HEK293 (cell line): ENCODE results near the gene AIRE.

Experiments
- HOXC10 ChIP-seq: sonication (generic); formaldehyde crosslinking; IDR thresholded peaks from 2 replicates; pipeline ENCODE4 v1.8.1; 2023; ENCODE audit warnings: mild to moderate bottlenecking, missing genetic modification reagents
- ZNF10 ChIP-seq: fragments of 450-650 bp; formaldehyde crosslinking; IDR thresholded peaks from 2 replicates; pipeline ENCODE4 v1.5.1; 2017; ENCODE audit warnings: missing biosample characterization, missing genetic modification characterization
- ZNF121 ChIP-seq: fragments of 450-650 bp; formaldehyde crosslinking; IDR thresholded peaks from 2 replicates; pipeline ENCODE4 v1.5.1; 2016; ENCODE audit warnings: missing biosample characterization, missing genetic modification characterization
- ZNF155 ChIP-seq: fragments of 450-650 bp; formaldehyde crosslinking; IDR thresholded peaks from 2 replicates; pipeline ENCODE4 v1.5.1; 2016; ENCODE audit warnings: missing biosample characterization, missing genetic modification characterization
- ZNF548 ChIP-seq: fragments of 450-650 bp; formaldehyde crosslinking; IDR thresholded peaks from 2 replicates; pipeline ENCODE4 v1.5.1; 2016; ENCODE audit warnings: missing biosample characterization, missing genetic modification characterization
- ZNF747 ChIP-seq: fragments of 450-650 bp; formaldehyde crosslinking; IDR thresholded peaks from 2 replicates; pipeline ENCODE4 v1.5.1; 2016; ENCODE audit warnings: missing biosample characterization, missing genetic modification characterization
- ZNF776 ChIP-seq: fragments of 450-650 bp; formaldehyde crosslinking; IDR thresholded peaks from 2 replicates; pipeline ENCODE4 v1.5.0; 2017; ENCODE audit warnings: missing biosample characterization, missing genetic modification characterization, borderline replicate concordance
- TF ChIP-seq, protein P1 (sequence below): fragments of 450-650 bp; formaldehyde crosslinking; IDR thresholded peaks from 2 replicates; pipeline ENCODE4 v1.5.1; 2016; ENCODE audit warnings: missing biosample characterization, missing genetic modification characterization
- TF ChIP-seq, protein P2 (sequence below): fragments of 450-650 bp; formaldehyde crosslinking; IDR thresholded peaks from 2 replicates; pipeline ENCODE4 v1.5.1; 2016; ENCODE audit warnings: missing biosample characterization, missing genetic modification characterization

DNA sequence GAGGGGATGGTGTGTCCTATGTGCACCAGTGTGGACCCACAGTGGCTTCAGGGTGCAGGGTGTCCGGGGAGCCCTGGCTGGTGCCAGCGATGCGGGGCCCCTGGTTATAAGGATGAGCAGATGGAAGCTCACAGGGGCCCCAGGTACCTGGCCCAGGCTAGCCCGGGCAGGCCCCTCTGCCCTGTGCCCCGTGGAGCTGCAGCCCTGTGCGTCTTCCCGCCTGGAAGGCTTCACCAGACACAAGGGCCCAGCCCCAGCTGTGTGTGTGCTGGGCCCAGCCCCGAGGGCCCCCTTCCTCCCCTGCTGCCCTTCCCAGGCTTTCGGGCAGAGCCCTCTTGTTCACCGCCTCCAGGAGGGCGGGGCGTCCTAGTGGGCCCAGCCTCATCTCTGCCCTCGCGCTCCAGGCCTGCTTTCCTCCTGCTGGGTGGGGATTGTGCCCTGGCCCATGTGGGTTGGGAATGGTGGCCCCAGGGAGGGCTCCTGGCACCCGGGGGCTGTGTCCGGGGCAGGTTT, 30.1 kb downstream of the AIRE start:
- TF ChIP-seq, protein P1, sequence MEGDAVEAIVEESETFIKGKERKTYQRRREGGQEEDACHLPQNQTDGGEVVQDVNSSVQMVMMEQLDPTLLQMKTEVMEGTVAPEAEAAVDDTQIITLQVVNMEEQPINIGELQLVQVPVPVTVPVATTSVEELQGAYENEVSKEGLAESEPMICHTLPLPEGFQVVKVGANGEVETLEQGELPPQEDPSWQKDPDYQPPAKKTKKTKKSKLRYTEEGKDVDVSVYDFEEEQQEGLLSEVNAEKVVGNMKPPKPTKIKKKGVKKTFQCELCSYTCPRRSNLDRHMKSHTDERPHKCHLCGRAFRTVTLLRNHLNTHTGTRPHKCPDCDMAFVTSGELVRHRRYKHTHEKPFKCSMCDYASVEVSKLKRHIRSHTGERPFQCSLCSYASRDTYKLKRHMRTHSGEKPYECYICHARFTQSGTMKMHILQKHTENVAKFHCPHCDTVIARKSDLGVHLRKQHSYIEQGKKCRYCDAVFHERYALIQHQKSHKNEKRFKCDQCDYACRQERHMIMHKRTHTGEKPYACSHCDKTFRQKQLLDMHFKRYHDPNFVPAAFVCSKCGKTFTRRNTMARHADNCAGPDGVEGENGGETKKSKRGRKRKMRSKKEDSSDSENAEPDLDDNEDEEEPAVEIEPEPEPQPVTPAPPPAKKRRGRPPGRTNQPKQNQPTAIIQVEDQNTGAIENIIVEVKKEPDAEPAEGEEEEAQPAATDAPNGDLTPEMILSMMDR (tag by site-specific recombination): no peak
- no peak for TF ChIP-seq ZNF10 (tag by site-specific recombination)
- TF ChIP-seq, protein P2, sequence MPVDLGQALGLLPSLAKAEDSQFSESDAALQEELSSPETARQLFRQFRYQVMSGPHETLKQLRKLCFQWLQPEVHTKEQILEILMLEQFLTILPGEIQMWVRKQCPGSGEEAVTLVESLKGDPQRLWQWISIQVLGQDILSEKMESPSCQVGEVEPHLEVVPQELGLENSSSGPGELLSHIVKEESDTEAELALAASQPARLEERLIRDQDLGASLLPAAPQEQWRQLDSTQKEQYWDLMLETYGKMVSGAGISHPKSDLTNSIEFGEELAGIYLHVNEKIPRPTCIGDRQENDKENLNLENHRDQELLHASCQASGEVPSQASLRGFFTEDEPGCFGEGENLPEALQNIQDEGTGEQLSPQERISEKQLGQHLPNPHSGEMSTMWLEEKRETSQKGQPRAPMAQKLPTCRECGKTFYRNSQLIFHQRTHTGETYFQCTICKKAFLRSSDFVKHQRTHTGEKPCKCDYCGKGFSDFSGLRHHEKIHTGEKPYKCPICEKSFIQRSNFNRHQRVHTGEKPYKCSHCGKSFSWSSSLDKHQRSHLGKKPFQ (tag by site-specific recombination): no peak
- TF ChIP-seq ZNF121 (tag by site-specific recombination): no peak
- no peak for TF ChIP-seq ZNF776 (tag by site-specific recombination)
- no peak for TF ChIP-seq ZNF747 (tag by site-specific recombination)
- no peak for TF ChIP-seq ZNF548
- TF ChIP-seq HOXC10 (CRISPR knock-in tag): no peak
- no peak for TF ChIP-seq ZNF155 (tag by site-specific recombination)
